Activated CD8-positive, alpha-beta memory T cell treated with anti-CD3 and anti-CD28 coated beads, Interleukin-2, amount 50 U/mL, for 48 hours (primary cell): ENCODE data around the gene GABRB2.
"Not testable (repeated sequence)": the region's sequence is repeated elsewhere in the genome, so short reads cannot be mapped to it uniquely, and the experiment has no call there.

Source experiments
- DNase-seq: peaks from one replicate; pipeline ENCODE4 v3.0.0-alpha.2; 2020

GABRB2 gene

GRCh38 chr5:161546470-161547301 is at the start of gene GABRB2:
Gene GABRB2, minus strand, starts transcription at chr5:161546725. Its CDS starts 82 bp downstream, at chr5:161546643.
- DNase-seq, result no peak

- no peak for DNase-seq
Observed at GRCh38 chr5:161585798-161586197, 39.3 kb upstream of the GABRB2 start.

GRCh38 chr5:161580621-161581020 is 34.1 kb upstream of the GABRB2 start:
- no peak for DNase-seq

GRCh38 chr5:161572914-161573313 is 26.4 kb upstream of the GABRB2 start:
- DNase-seq, result no peak

GRCh38 chr5:161566081-161566480 is 19.6 kb upstream of the GABRB2 start:
- no peak for DNase-seq

GRCh38 chr5:161562446-161562845 is 15.9 kb upstream of the GABRB2 start:
- no peak for DNase-seq

GRCh38 chr5:161549106-161549505 is 2.6 kb upstream of the GABRB2 start:
- DNase-seq, result no peak

GRCh38 chr5:161548487-161549094 is 2.1 kb upstream of the GABRB2 start:
- DNase-seq, result no peak

- no peak for DNase-seq
Observed at GRCh38 chr5:161547738-161548486, 1.4 kb upstream of the GABRB2 start.

- no peak for DNase-seq
Observed at GRCh38 chr5:161547406-161547737, 847 bp upstream of the GABRB2 start.

- DNase-seq, result no peak
Observed at GRCh38 chr5:161546095-161546469, 443 bp downstream of the GABRB2 start.

- no peak for DNase-seq
Observed at GRCh38 chr5:161545344-161546094, 1.0 kb downstream of the GABRB2 start.

GRCh38 chr5:161544350-161544765 is 2.2 kb downstream of the GABRB2 start:
- DNase-seq, result no peak

- no peak for DNase-seq
Observed at GRCh38 chr5:161539016-161539415, 7.5 kb downstream of the GABRB2 start.

GRCh38 chr5:161535762-161536161 is 10.8 kb downstream of the GABRB2 start:
- no peak for DNase-seq

- DNase-seq, result no peak
Observed at GRCh38 chr5:161530700-161531099, 15.8 kb downstream of the GABRB2 start.

GRCh38 chr5:161513942-161514341 is 32.6 kb downstream of the GABRB2 start:
- no peak for DNase-seq

- DNase-seq, result no peak
Observed at GRCh38 chr5:161507591-161507990, 38.9 kb downstream of the GABRB2 start.

GRCh38 chr5:161505160-161505559 is 41.4 kb downstream of the GABRB2 start:
- DNase-seq, result not testable (repeated sequence)

GRCh38 chr5:161498531-161498930 is 48.0 kb downstream of the GABRB2 start:
- DNase-seq, result no peak

GRCh38 chr5:161483721-161484120 is 62.8 kb downstream of the GABRB2 start:
- no peak for DNase-seq

- no peak for DNase-seq
Observed at GRCh38 chr5:161481922-161482321, 64.6 kb downstream of the GABRB2 start.
